Activated T-cell treated with anti-CD3 and anti-CD28 coated beads, Interleukin-2, amount 50 U/mL, for 72 hours (primary cell): ENCODE measurements around the gene SYNDIG1. TPM values are rescaled to one million over a fixed set of nuclear protein-coding genes. Genes with fewer than 3 reads are reported as not detected.

Experiments used
- ATAC-seq, 2 donors: fragments of 150-1000 bp; cut with Tn5 transposase; replicated peaks in 1 of 2; 2 replicates each; pipeline ENCODE4 v1.10.0; 2021; ENCODE audit warnings: moderate library complexity in 2 of 2, mild to moderate bottlenecking in 1 of 2
- DNase-seq, 2 donors: peaks; one replicate each; pipeline ENCODE4 v3.0.0; 2021 to 2022; ENCODE audit warnings: mixed read lengths in 1 of 2
- H3K27ac Mint-ChIP-seq: one replicate; pipeline ENCODE4 v1.8.0; 2022; ENCODE audit warnings: mild to moderate bottlenecking, moderate library complexity, mixed read lengths
- H3K27me3 Mint-ChIP-seq: one replicate; pipeline ENCODE4 v1.8.0; 2022; ENCODE audit warnings: low read depth, mixed read lengths
- H3K36me3 Mint-ChIP-seq, 2 donors: one replicate each; pipeline ENCODE4 v1.8.0; 2022; ENCODE audit warnings: mixed read lengths in 2 of 2, mild to moderate bottlenecking in 1 of 2; ENCODE audit not compliant: insufficient read depth in 2 of 2
- H3K4me1 Mint-ChIP-seq: one replicate; pipeline ENCODE4 v1.8.0; 2022; ENCODE audit warnings: low read depth, mixed read lengths
- H3K4me3 Mint-ChIP-seq, 2 donors: one replicate each; pipeline ENCODE4 v1.8.0; 2022; ENCODE audit warnings: mild to moderate bottlenecking in 2 of 2, mixed read lengths in 2 of 2, moderate library complexity in 2 of 2
- H3K9me3 Mint-ChIP-seq, 2 donors: one replicate each; pipeline ENCODE4 v1.8.0; 2022; ENCODE audit warnings: mixed read lengths in 2 of 2
- total RNA-seq, 2 donors: library from RNA; stranded (reverse); gene quantifications; one replicate each; pipeline ENCODE4 v1.2.3, GENCODE V29; 2022

Gene SYNDIG1
- total RNA-seq, 2 donors from 2014 or later = not detected

- Mint-ChIP-seq H3K27me3 (peaks cover under 1% of the 10 kb centered on the region), H3K36me3 (peaks cover 0 to 2% of the 10 kb centered on the region in 2 donors), H3K9me3 (peaks cover 0 to 2% of the 10 kb centered on the region in 2 donors), H3K27ac (no peak overlapping the region), H3K4me3 (no peak overlapping the region), H3K4me1 (peaks cover 6% of the 10 kb centered on the region)
- DNase-seq (no peak), ATAC-seq (no peak)
Observed at GRCh38 chr20:24684421-24684871, 215.0 kb downstream of the SYNDIG1 start.

GRCh38 chr20:24684956-24685691 is 215.7 kb downstream of the SYNDIG1 start:
- Mint-ChIP-seq H3K36me3 (peaks cover 0 to 2% of the 10 kb centered on the region in 2 donors), H3K9me3 (peaks cover 0 to 2% of the 10 kb centered on the region in 2 donors)
- ATAC-seq = no peak

GRCh38 chr20:24685736-24686135 is 216.3 kb downstream of the SYNDIG1 start:
- Mint-ChIP-seq H3K27ac (no peak overlapping the region), H3K9me3 (peaks cover 0 to 2% of the 10 kb centered on the region in 2 donors), H3K27me3 (peaks cover 7% of the 10 kb centered on the region), H3K4me1 (peaks cover 6% of the 10 kb centered on the region), H3K4me3 (no peak overlapping the region), H3K36me3 (peaks cover 0 to 2% of the 10 kb centered on the region in 2 donors)
- DNase-seq (no peak), ATAC-seq (no peak)

More at GRCh38 chr20:24684956-24685691, 215.7 kb downstream of the SYNDIG1 start:
- peaks cover 7% of the 10 kb centered on the region for H3K27me3 Mint-ChIP-seq
- H3K27ac Mint-ChIP-seq = no peak overlapping the region
- DNase-seq = no peak
- H3K4me1 Mint-ChIP-seq = peaks cover 6% of the 10 kb centered on the region
- H3K4me3 Mint-ChIP-seq = no peak overlapping the region

GRCh38 chr20:24686156-24686555 is 216.7 kb downstream of the SYNDIG1 start:
- ATAC-seq (no peak), DNase-seq (no peak)
- H3K36me3 Mint-ChIP-seq = peaks cover 0 to 2% of the 10 kb centered on the region in 2 donors
- peaks cover 7% of the 10 kb centered on the region for H3K27me3 Mint-ChIP-seq
- H3K27ac Mint-ChIP-seq = no peak overlapping the region
- H3K4me3 Mint-ChIP-seq = no peak overlapping the region
- H3K9me3 Mint-ChIP-seq = peaks cover 0 to 2% of the 10 kb centered on the region in 2 donors
- H3K4me1 Mint-ChIP-seq = peaks cover 6% of the 10 kb centered on the region

DNA sequence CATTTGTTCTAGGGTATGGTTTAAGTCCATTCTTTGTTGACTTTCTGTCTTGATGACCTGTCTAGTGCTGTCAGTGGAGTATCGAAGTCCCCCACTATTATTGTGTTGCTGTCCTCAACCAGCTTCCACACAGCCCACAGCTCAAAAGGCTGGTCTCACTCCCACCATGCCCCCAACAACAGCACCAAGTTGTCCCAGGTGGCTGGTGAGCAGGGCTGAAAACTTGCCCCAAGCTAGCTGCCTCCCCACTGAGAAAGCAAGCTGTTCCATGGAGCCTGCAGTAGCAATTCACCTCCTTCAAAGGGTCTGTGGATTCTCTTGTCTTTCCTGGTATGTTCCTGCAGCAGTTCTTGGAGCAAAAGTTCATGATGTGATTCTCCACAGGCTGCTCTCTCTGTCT is 221.0 kb downstream of the SYNDIG1 start:
- no peak overlapping the region for H3K4me3 Mint-ChIP-seq
- no peak overlapping the region for H3K27ac Mint-ChIP-seq
- H3K4me1 Mint-ChIP-seq = no peaks in the 10 kb centered on the region
- peaks cover 7% of the 10 kb centered on the region for H3K27me3 Mint-ChIP-seq
- peaks cover 0 to 2% of the 10 kb centered on the region in 2 donors for H3K36me3 Mint-ChIP-seq
- H3K9me3 Mint-ChIP-seq = peaks cover 0 to 2% of the 10 kb centered on the region in 2 donors
- DNase-seq (no peak), ATAC-seq (no peak)

- H3K36me3 Mint-ChIP-seq = peaks cover 0 to 2% of the 10 kb centered on the region in 2 donors
Observed at GRCh38 chr20:24691901-24692351, 222.5 kb downstream of the SYNDIG1 start.

DNA sequence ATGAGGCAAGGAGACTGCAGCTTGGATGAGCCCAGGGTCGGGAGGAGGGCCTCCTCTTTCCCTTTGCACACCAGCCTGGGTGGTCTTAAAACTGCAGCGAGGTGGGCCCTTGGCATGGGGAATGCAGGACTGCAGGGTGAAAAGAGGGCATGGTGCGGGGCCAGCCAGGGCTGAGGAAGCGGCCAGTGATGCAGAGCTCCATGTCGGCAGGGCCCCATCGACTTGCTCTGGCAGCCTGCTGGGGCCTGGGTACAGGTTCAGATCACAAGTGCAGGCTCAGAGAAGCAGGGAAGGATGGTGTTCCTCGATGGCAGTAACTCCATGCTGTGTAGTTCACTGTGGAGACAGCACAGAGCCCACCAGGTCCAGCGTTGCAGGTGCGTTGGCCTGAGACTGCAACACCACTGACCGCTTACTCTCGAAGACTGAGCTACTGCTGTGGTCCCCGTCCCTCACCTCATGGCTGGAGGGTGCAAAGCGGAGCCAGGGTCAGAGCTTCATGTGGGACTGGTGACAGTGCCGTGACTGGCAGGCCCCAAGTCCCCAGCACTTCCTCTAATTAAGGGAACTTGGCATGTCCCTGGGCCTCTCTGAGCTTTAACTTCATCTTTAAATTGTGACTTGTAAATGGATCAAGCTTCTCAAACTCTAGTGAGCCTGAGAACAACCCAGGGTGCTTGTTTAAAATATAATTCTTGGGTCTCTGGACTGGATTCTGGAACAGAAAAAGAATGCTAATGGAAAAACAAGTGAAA is 223.2 kb downstream of the SYNDIG1 start:
- Mint-ChIP-seq H3K4me1 (no peaks in the 10 kb centered on the region), H3K9me3 (peaks cover 0 to under 1% of the 10 kb centered on the region in 2 donors), H3K27me3 (peaks cover 7% of the 10 kb centered on the region), H3K4me3 (no peak overlapping the region), H3K36me3 (no peaks in the 10 kb centered on the region), H3K27ac (no peak overlapping the region)
- no peak for ATAC-seq
- no peak for DNase-seq

More at GRCh38 chr20:24691901-24692351, 222.5 kb downstream of the SYNDIG1 start:
- Mint-ChIP-seq H3K4me1 (no peaks in the 10 kb centered on the region), H3K9me3 (peaks cover 0 to 2% of the 10 kb centered on the region in 2 donors), H3K4me3 (no peak overlapping the region), H3K27me3 (peaks cover 7% of the 10 kb centered on the region), H3K27ac (no peak overlapping the region)
- DNase-seq (no peak), ATAC-seq (no peak)

GRCh38 chr20:24693466-24694156 is 224.2 kb downstream of the SYNDIG1 start:
- Mint-ChIP-seq H3K36me3 (no peaks in the 10 kb centered on the region), H3K27me3 (peaks cover 7% of the 10 kb centered on the region), H3K4me1 (no peaks in the 10 kb centered on the region), H3K27ac (no peak overlapping the region), H3K4me3 (no peak overlapping the region), H3K9me3 (no peaks in the 10 kb centered on the region)
- ATAC-seq (no peak), DNase-seq (no peak)

GRCh38 chr20:24694157-24694726 is 224.8 kb downstream of the SYNDIG1 start:
- no peak for DNase-seq
- no peaks in the 10 kb centered on the region for H3K36me3 Mint-ChIP-seq
- ATAC-seq = no peak
- H3K4me3 Mint-ChIP-seq = no peak overlapping the region
- H3K9me3 Mint-ChIP-seq = no peaks in the 10 kb centered on the region
- no peak overlapping the region for H3K27ac Mint-ChIP-seq
- peaks cover 7% of the 10 kb centered on the region for H3K27me3 Mint-ChIP-seq
- H3K4me1 Mint-ChIP-seq = no peaks in the 10 kb centered on the region

- no peak overlapping the region for H3K4me3 Mint-ChIP-seq
- no peaks in the 10 kb centered on the region for H3K9me3 Mint-ChIP-seq
- no peaks in the 10 kb centered on the region for H3K36me3 Mint-ChIP-seq
- peaks cover 2% of the 10 kb centered on the region for H3K27me3 Mint-ChIP-seq
- no peak overlapping the region for H3K27ac Mint-ChIP-seq
- ATAC-seq = no peak
- no peaks in the 10 kb centered on the region for H3K4me1 Mint-ChIP-seq
- DNase-seq = no peak
Observed at GRCh38 chr20:24694727-24695528, 225.5 kb downstream of the SYNDIG1 start.

DNA sequence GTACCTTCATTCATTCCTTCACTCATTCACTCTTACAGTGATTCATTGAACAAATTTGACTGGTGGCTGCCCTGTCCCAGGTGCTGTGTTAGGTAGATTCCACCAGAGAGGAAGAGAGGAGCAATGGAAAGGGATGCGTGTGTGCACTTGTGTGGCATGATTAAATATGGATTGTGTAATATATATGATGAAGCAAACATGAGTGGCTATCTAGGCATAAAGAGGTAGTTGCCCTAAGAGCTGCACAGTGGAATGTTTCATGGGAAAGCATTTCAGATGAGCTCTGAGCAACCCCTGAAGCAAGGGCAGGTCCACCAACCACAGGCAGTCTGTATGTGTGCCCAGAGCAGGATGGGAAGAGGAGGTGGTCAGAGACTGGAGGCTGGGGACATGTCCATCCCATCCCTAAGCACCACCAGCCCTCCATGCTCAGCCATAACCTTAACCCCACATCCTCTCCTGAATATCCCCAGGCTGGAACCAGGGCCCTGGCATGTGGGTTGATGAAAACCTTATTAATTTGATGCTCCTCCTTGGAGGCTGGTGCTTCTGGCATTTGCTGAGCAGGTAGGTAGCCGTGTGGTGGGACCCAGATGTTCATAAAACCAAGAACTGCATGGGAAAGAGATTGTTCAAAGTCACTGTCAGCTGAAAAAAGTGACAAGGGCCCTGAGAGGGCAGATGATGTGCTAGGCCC is 226.2 kb downstream of the SYNDIG1 start:
- no peaks in the 10 kb centered on the region for H3K27me3 Mint-ChIP-seq
- no peaks in the 10 kb centered on the region for H3K4me1 Mint-ChIP-seq
- H3K4me3 Mint-ChIP-seq = no peak overlapping the region
- DNase-seq (no peak), ATAC-seq (no peak)
- H3K36me3 Mint-ChIP-seq = no peaks in the 10 kb centered on the region
- H3K9me3 Mint-ChIP-seq = no peaks in the 10 kb centered on the region
- H3K27ac Mint-ChIP-seq = no peak overlapping the region

DNA sequence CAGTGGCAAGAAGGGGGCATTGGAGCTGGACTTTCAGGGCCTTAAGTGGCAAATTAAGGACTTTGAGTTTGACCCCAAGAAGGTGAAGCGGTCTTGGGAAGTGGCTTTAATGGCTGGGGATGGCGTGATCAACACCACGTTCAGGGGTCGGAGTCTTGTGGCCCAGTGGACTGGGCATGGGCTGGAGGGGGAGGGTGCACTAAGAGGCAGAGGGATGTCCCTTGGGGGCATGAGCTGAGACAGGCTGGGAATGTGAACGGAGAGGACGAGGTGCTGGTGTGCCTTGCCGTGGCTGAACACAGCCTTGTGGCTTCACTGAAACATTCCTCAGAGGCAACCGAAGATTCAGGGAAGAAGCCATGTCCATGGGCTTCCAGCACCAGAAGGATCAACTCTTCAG is 227.0 kb downstream of the SYNDIG1 start:
- DNase-seq (no peak), ATAC-seq (no peak)
- no peaks in the 10 kb centered on the region for H3K9me3 Mint-ChIP-seq
- no peak overlapping the region for H3K27ac Mint-ChIP-seq
- H3K4me3 Mint-ChIP-seq = no peak overlapping the region
- no peaks in the 10 kb centered on the region for H3K4me1 Mint-ChIP-seq
- H3K27me3 Mint-ChIP-seq = no peaks in the 10 kb centered on the region
- no peaks in the 10 kb centered on the region for H3K36me3 Mint-ChIP-seq
